HCT116 (cell line): ENCODE results near the gene ZNF468. TPM values are rescaled to one million over a fixed set of nuclear protein-coding genes. Genes with fewer than 3 reads are reported as not detected.

Experiments used
- ATAC-seq: fragments of 200-7000 bp; cut with Tn5 transposase; 2 replicates; pipeline ENCODE4 v1.9.1; 2020; ENCODE audit warnings: mild to moderate bottlenecking, moderate library complexity
- BruUV-seq: library from RNA; stranded (reverse); fragments of 400-500 nt; replicated peaks from 2 replicates; lab custom pipeline; 2021; lab: Mats Ljungman, UMichigan
- CTCF ChIA-PET: fragments of 300-600 bp; sonication (Branson Sonifier 250); formaldehyde crosslinking; loops from one replicate; lab custom pipeline; 2021; ENCODE audit warnings: antibody characterized with exemption; lab: Charles Lee
- POLR2A ChIA-PET: fragments of 300-600, 350-600 bp; sonication (Branson Sonifier 250); formaldehyde crosslinking; loops from one replicate; lab custom pipeline; 2021; ENCODE audit warnings: antibody characterized with exemption; lab: Charles Lee
- RAD21 ChIA-PET, 2 experiments: fragments of 300-600 bp; sonication (Branson Sonifier 250); formaldehyde crosslinking; loops; one replicate each; lab custom pipeline; 2023; ENCODE audit warnings: low total read pairs in 2 of 2; ENCODE audit not compliant: uncharacterized antibody in 2 of 2, unreplicated experiment in 2 of 2, low non-redundant PET in 1 of 2; lab: Charles Lee
- DNase-seq: peaks from one replicate; pipeline ENCODE4 v3.0.0-alpha.2; 2010; ENCODE audit warnings: low read depth, low spot score
- H2AFZ ChIP-seq: fragments of 200-600 bp; shearing (Covaris generic), sonication (generic); 2 replicates; pipeline ENCODE4 v1.6.1; 2017; ENCODE audit warnings: low read depth, mixed run types, mixed read lengths, antibody characterized with exemption, low read length; ENCODE audit not compliant: poor library complexity, severe bottlenecking
- H3K27ac ChIP-seq: 2 replicates; pipeline ENCODE4 v1.5.1; 2012; ENCODE audit warnings: low read depth, low read length
- H3K27me3 ChIP-seq: fragments of 200-600 bp; sonication (generic); 2 replicates; pipeline ENCODE4 v1.6.1; 2016; ENCODE audit warnings: mixed run types, low read length, mixed read lengths; ENCODE audit not compliant: insufficient read depth
- H3K36me3 ChIP-seq, 2 experiments: fragments of 200-500 bp in 1 of 2; fragments of 200-600 bp in 1 of 2; sonication (Bioruptor generic) in 1 of 2; sonication (generic) in 1 of 2; 2 replicates each; pipeline versions ENCODE4 v1.5.1 to v1.6.1; 2014 to 2016; ENCODE audit warnings: low read length in 2 of 2, inconsistent platforms in 1 of 2, mixed read lengths in 1 of 2, mixed run types in 1 of 2; ENCODE audit not compliant: insufficient read depth in 2 of 2, control insufficient read depth in 1 of 2
- H3K4me1 ChIP-seq, 2 experiments: fragments of 200-600 bp in 1 of 2; sonication (generic) in 1 of 2; 2 replicates each; pipeline versions ENCODE4 v1.5.1 to v1.6.1; 2012 to 2017; ENCODE audit warnings: low read length in 2 of 2, inconsistent platforms in 1 of 2, mild to moderate bottlenecking in 1 of 2, mixed read lengths in 1 of 2, mixed run types in 1 of 2, moderate library complexity in 1 of 2; ENCODE audit not compliant: insufficient read depth in 2 of 2, control insufficient read depth in 1 of 2
- H3K4me2 ChIP-seq: fragments of 200-600 bp; sonication (generic); 2 replicates; pipeline ENCODE4 v1.6.1; 2017; ENCODE audit warnings: mixed run types, low read length, mixed read lengths
- H3K4me3 ChIP-seq, 2 experiments: fragments of 200-600 bp in 1 of 2; sonication (generic) in 1 of 2; replicated peaks in 1 of 2; 2 replicates each; pipeline ENCODE4 v1.5.1; 2011 to 2016; ENCODE audit warnings: low read length in 2 of 2, control low read depth in 1 of 2, low read depth in 1 of 2, mild to moderate bottlenecking in 1 of 2, mixed read lengths in 1 of 2, mixed run types in 1 of 2
- H3K79me2 ChIP-seq: fragments of 200-600 bp; sonication (generic); 2 replicates; pipeline ENCODE4 v1.6.1; 2017; ENCODE audit warnings: mild to moderate bottlenecking, mixed run types, low read length, moderate library complexity, mixed read lengths; ENCODE audit not compliant: insufficient read depth
- H3K9ac ChIP-seq: fragments of 200-600 bp; sonication (generic); 2 replicates; pipeline ENCODE4 v1.6.1; 2016; ENCODE audit warnings: low read length, mixed read lengths
- H3K9me2 ChIP-seq: fragments of 200-600 bp; sonication (generic), shearing (Covaris generic); 2 replicates; pipeline ENCODE4 v1.6.1; 2017; ENCODE audit warnings: mixed run types, mild to moderate bottlenecking, moderate library complexity; ENCODE audit not compliant: insufficient read depth
- H3K9me3 ChIP-seq, 2 experiments: fragments of 200-500 bp in 1 of 2; fragments of 200-600 bp in 1 of 2; sonication (Bioruptor generic) in 1 of 2; sonication (generic) in 1 of 2; 2 replicates each; pipeline ENCODE4 v1.6.1; 2014 to 2017; ENCODE audit warnings: low read length in 2 of 2, mixed read lengths in 2 of 2, inconsistent platforms in 1 of 2, low read depth in 1 of 2, mild to moderate bottlenecking in 1 of 2, mixed run types in 1 of 2, moderate library complexity in 1 of 2; ENCODE audit not compliant: control insufficient read depth in 1 of 2, insufficient read depth in 1 of 2
- H4K20me1 ChIP-seq: fragments of 200-600 bp; sonication (generic), shearing (Covaris generic); 2 replicates; pipeline ENCODE4 v1.6.1; 2017; ENCODE audit warnings: mixed run types, mild to moderate bottlenecking, moderate library complexity; ENCODE audit not compliant: insufficient read depth
- CBX3 ChIP-seq: IDR thresholded peaks from 2 replicates; pipeline ENCODE4 v1.6.1; 2012; ENCODE audit warnings: low read depth
- CTCF ChIP-seq, 3 experiments: fragments of 200-600 bp in 1 of 3; sonication (generic) in 1 of 3; IDR thresholded peaks in 2 of 3; conservative IDR thresholded peaks in 1 of 3; 2 replicates each; pipeline ENCODE4 v1.5.1; 2012 to 2017; ENCODE audit warnings: low read depth in 2 of 3, low read length in 2 of 3, antibody characterized with exemption in 1 of 3, borderline replicate concordance in 1 of 3, control low read depth in 1 of 3, mild to moderate bottlenecking in 1 of 3, mixed read lengths in 1 of 3, mixed run types in 1 of 3, moderate library complexity in 1 of 3; ENCODE audit not compliant: insufficient read depth in 1 of 3
- EZH2 ChIP-seq: fragments of 200-600 bp; sonication (generic); IDR thresholded peaks from 2 replicates; pipeline ENCODE4 v1.6.1; 2017; ENCODE audit warnings: antibody characterized with exemption, mixed run types
- FOSL1 ChIP-seq: IDR thresholded peaks from 2 replicates; pipeline ENCODE4 v1.6.1; 2012; ENCODE audit warnings: low read depth
- MAX ChIP-seq: IDR thresholded peaks from 2 replicates; pipeline ENCODE4 v1.6.1; 2012
- SP1 ChIP-seq: IDR thresholded peaks from 2 replicates; pipeline ENCODE4 v1.6.1; 2012; ENCODE audit warnings: low read depth
- SRF ChIP-seq: IDR thresholded peaks from 2 replicates; pipeline ENCODE4 v1.6.1; 2012; ENCODE audit warnings: low read depth
- TCF7L2 ChIP-seq: IDR thresholded peaks from 2 replicates; pipeline ENCODE4 v1.7.0; 2011; ENCODE audit warnings: borderline replicate concordance, inconsistent platforms; ENCODE audit not compliant: insufficient read depth, insufficient read length; ENCODE audit errors: extremely low read depth
- ZBTB33 ChIP-seq: IDR thresholded peaks from 2 replicates; pipeline ENCODE4 v1.6.1; 2011; ENCODE audit warnings: mild to moderate bottlenecking, low read length, moderate library complexity; ENCODE audit not compliant: insufficient replicate concordance; ENCODE audit errors: extremely low read depth
- ZFX ChIP-seq: fragments of 450-650 bp; IDR thresholded peaks from 2 replicates; pipeline ENCODE4 v1.6.1; 2017
- intact Hi-C: fragments of 100-400 bp; cut with micrococcal nuclease; formaldehyde crosslinking; loops from 2 replicates; pipeline ENCODE4 v1.10.0; 2022
- total RNA-seq: library from RNA; stranded (reverse); gene quantifications from one replicate; pipeline ENCODE4 v1.2.1, GENCODE V29; 2021; ENCODE audit not compliant: unreplicated experiment

The ZNF468 gene
- total RNA-seq, 1 experiment from 2014 or later, result 12.3 TPM

GRCh38 chr19:52823676-52824075 is 33.7 kb downstream of the ZNF468 start:
- H3K79me2 ChIP-seq, result peaks cover 7% of the 10 kb centered on the region; the same call in 1 of the 2 replicates
- intact Hi-C loops, result no loop called here
- no peaks in the 10 kb centered on the region for H3K9me2 ChIP-seq
- H3K36me3 ChIP-seq, result no peaks in the 10 kb centered on the region
- H3K9me3 ChIP-seq, result no peaks in the 10 kb centered on the region; a peak in 2 of 4 replicates
- TF ChIP-seq SP1, result no peak
- TF ChIP-seq SRF, result no peak
- no peak for TF ChIP-seq MAX
- no peak for TF ChIP-seq TCF7L2
- no peak for TF ChIP-seq FOSL1
- no peak for TF ChIP-seq ZFX
- no peak for TF ChIP-seq ZBTB33
- TF ChIP-seq CTCF (IDR thresholded peaks at IDR 0.05 in 2 of 3, conservative IDR thresholded peaks at IDR 0.05 in 1 of 3; ENCODE audit: borderline replicate concordance in 1 of 3, insufficient read depth in 1 of 3, low read depth in 2 of 3, low read length in 2 of 3), result no peak
- TF ChIP-seq EZH2, result no peak
- no peak for TF ChIP-seq CBX3
- RAD21 ChIA-PET, result no interaction called here
- no peak overlapping the region for H3K9ac ChIP-seq
- H3K4me3 ChIP-seq, result no peak overlapping the region
- ATAC-seq (no peak), DNase-seq (no peak)
- H2AFZ ChIP-seq, result no peak overlapping the region
- H4K20me1 ChIP-seq, result no peaks in the 10 kb centered on the region
- H3K27me3 ChIP-seq, result no peaks in the 10 kb centered on the region
- no peak overlapping the region for H3K27ac ChIP-seq
- no TSS peak for BruUV-seq
- H3K4me1 ChIP-seq, result peaks cover 0 to 4% of the 10 kb centered on the region in 2 experiments; a peak in 2 of 4 replicates
- POLR2A ChIA-PET, result no interaction called here
- CTCF ChIA-PET, result no interaction called here
- no peak overlapping the region for H3K4me2 ChIP-seq
